A673 (cell line): Measurements from ENCODE around the gene SOX5. TPM values are rescaled to one million over a fixed set of nuclear protein-coding genes. Genes with fewer than 3 reads are reported as not detected.

ENCODE experiments used
- BruUV-seq: library from RNA; stranded (reverse); fragments of 400-500 nt; replicated peaks from 2 replicates; lab custom pipeline; 2021; lab: Mats Ljungman, UMichigan
- CTCF ChIA-PET: fragments of 300-600 bp; sonication (Branson Sonifier 250); formaldehyde crosslinking; loops from one replicate; lab custom pipeline; 2022; ENCODE audit warnings: antibody characterized with exemption; lab: Charles Lee
- POLR2A ChIA-PET: fragments of 300-600 bp; sonication (Branson Sonifier 250); formaldehyde crosslinking; loops from one replicate; lab custom pipeline; 2022; ENCODE audit warnings: antibody characterized with exemption; ENCODE audit not compliant: low non-redundant PET; lab: Charles Lee
- DNase-seq: peaks from one replicate; pipeline ENCODE4 v3.0.0-alpha.2; 2015; ENCODE audit warnings: low spot score
- H3K27ac ChIP-seq: fragments of 200-600 bp; sonication (generic); 2 replicates; pipeline ENCODE4 v1.5.1; 2016; ENCODE audit warnings: mixed run types, low read depth, mild to moderate bottlenecking, mixed read lengths, antibody characterized with exemption, low read length; ENCODE audit not compliant: poor library complexity, severe bottlenecking
- H3K27me3 ChIP-seq: fragments of 200-600 bp; sonication (generic); replicated peaks from 2 replicates; pipeline ENCODE4 v1.6.1; 2017; ENCODE audit warnings: mixed run types, low read depth, mild to moderate bottlenecking, mixed read lengths, antibody characterized with exemption, low read length; ENCODE audit not compliant: insufficient read depth, poor library complexity
- H3K36me3 ChIP-seq: fragments of 200-600 bp; sonication (generic); 2 replicates; pipeline ENCODE4 v1.6.1; 2016; ENCODE audit warnings: mixed run types, mild to moderate bottlenecking, mixed read lengths, antibody characterized with exemption, low read length; ENCODE audit not compliant: insufficient read depth, poor library complexity, severe bottlenecking
- H3K4me1 ChIP-seq: fragments of 200-600 bp; sonication (generic); 2 replicates; pipeline ENCODE4 v1.6.1; 2017; ENCODE audit warnings: mixed run types, mild to moderate bottlenecking, mixed read lengths, antibody characterized with exemption, low read length; ENCODE audit not compliant: insufficient read depth, poor library complexity, severe bottlenecking
- H3K4me3 ChIP-seq: fragments of 200-600 bp; sonication (generic); 2 replicates; pipeline ENCODE4 v1.5.1; 2016; ENCODE audit warnings: low read depth, mixed run types, mild to moderate bottlenecking, mixed read lengths, low read length; ENCODE audit not compliant: poor library complexity, severe bottlenecking
- H3K9me3 ChIP-seq: fragments of 200-600 bp; sonication (generic); 2 replicates; pipeline ENCODE4 v1.6.1; 2016; ENCODE audit warnings: mixed run types, low read depth, mild to moderate bottlenecking, mixed read lengths, antibody characterized with exemption, low read length; ENCODE audit not compliant: poor library complexity, severe bottlenecking
- CTCF ChIP-seq: fragments of 300-800, 200-600 bp; sonication (generic); conservative IDR thresholded peaks from 2 replicates; pipeline ENCODE4 v1.5.1; 2017; ENCODE audit warnings: low read depth, mild to moderate bottlenecking, antibody characterized with exemption, low read length, moderate library complexity, mixed read lengths
- EZH2 ChIP-seq: fragments of 200-600 bp; sonication (generic); IDR thresholded peaks from 2 replicates; pipeline ENCODE4 v1.6.1; 2017; ENCODE audit warnings: borderline replicate concordance, low read depth, mild to moderate bottlenecking, mixed read lengths, antibody characterized with exemption, low read length; ENCODE audit not compliant: poor library complexity, severe bottlenecking
- intact Hi-C: fragments of 100-400 bp; cut with micrococcal nuclease; formaldehyde crosslinking; loops from one replicate; pipeline ENCODE4 v1.10.0; 2022; ENCODE audit not compliant: unreplicated experiment
- total RNA-seq: library from RNA; stranded (reverse); gene quantifications from 2 replicates; pipeline ENCODE4 v1.2.3, GENCODE V29; 2021

The SOX5 gene
- total RNA-seq, 1 experiment from 2014 or later, result 11.9 TPM

- ChIA-PET POLR2A (no interaction called here), CTCF (no interaction called here)
- no peaks in the 10 kb centered on the region for H3K9me3 ChIP-seq
- intact Hi-C loops, result no loop called here
- no peak for DNase-seq
- H3K27me3 ChIP-seq, result no peaks in the 10 kb centered on the region
- H3K4me1 ChIP-seq, result no peaks in the 10 kb centered on the region
- BruUV-seq, result no TSS peak
- no peak overlapping the region for H3K27ac ChIP-seq
- H3K4me3 ChIP-seq, result no peak overlapping the region
- no peak for TF ChIP-seq EZH2
- TF ChIP-seq CTCF, result no peak
- no peaks in the 10 kb centered on the region for H3K36me3 ChIP-seq
Observed at GRCh38 chr12:23628806-23629205, 320.7 kb downstream of the SOX5 start.

- H3K4me3 ChIP-seq, result no peak overlapping the region
- H3K4me1 ChIP-seq, result no peaks in the 10 kb centered on the region
- H3K36me3 ChIP-seq, result no peaks in the 10 kb centered on the region
- DNase-seq, result no peak
- H3K27ac ChIP-seq, result no peak overlapping the region
- TF ChIP-seq EZH2 (no peak), CTCF (no peak)
- H3K9me3 ChIP-seq, result no peaks in the 10 kb centered on the region
- BruUV-seq, result no TSS peak
- H3K27me3 ChIP-seq, result no peaks in the 10 kb centered on the region
- intact Hi-C loops, result no loop called here
- ChIA-PET CTCF (no interaction called here), POLR2A (no interaction called here)
Observed at GRCh38 chr12:23626791-23627190, 322.7 kb downstream of the SOX5 start.

GRCh38 chr12:23621900-23622299, 327.6 kb downstream of the SOX5 start:
- DNase-seq, result no peak
- BruUV-seq, result no TSS peak

More at GRCh38 chr12:23621900-23622299, 327.6 kb downstream of the SOX5 start:
- Histone ChIP-seq H3K36me3 (no peaks in the 10 kb centered on the region), H3K27me3 (no peaks in the 10 kb centered on the region), H3K4me3 (no peak overlapping the region), H3K27ac (no peak overlapping the region), H3K4me1 (no peaks in the 10 kb centered on the region), H3K9me3 (no peaks in the 10 kb centered on the region)
- TF ChIP-seq EZH2, result no peak
- TF ChIP-seq CTCF, result no peak
- intact Hi-C loops, result no loop called here
- ChIA-PET POLR2A (no interaction called here), CTCF (no interaction called here)
